ENCODE data around the gene PPFIBP1. TPM values are rescaled to one million over a fixed set of nuclear protein-coding genes. Genes with fewer than 3 reads are reported as not detected.

PPFIBP1 gene
- polyA plus RNA-seq, 1 experiment, result 47.5 TPM

- no peak for TF ChIP-seq CTCF (IDR thresholded peaks at IDR 0.05; ENCODE audit: insufficient read depth, low read depth, low read length)
- no peaks in the 10 kb centered on the region for H3K27me3 ChIP-seq (ENCODE audit: control insufficient read depth, insufficient read depth, low read length)
- CTCF ChIA-PET, result interaction anchor here (0.6 to 2.5 kb wide), 15 partner anchors 8 to 128 kb away, joined by 3 to 14 read pairs (median 4); no protein-coding TSS in a partner anchor
Measured at GRCh38 chr12:27524494-27524835, 459 bp downstream of the PPFIBP1 start.

GRCh38 chr12:27524839-27525753 is 1.1 kb downstream of the PPFIBP1 start:
- Histone ChIP-seq H3K27me3 (ENCODE audit: control insufficient read depth, insufficient read depth, low read length) (no peaks in the 10 kb centered on the region), H3K36me3 (ENCODE audit: control insufficient read depth, insufficient read depth, low read length) (no peaks in the 10 kb centered on the region), H3K4me3 (ENCODE audit: low read depth, low read length) (peak overlapping the region; percentile 88)
- DNase-seq (ENCODE audit: low read depth), result no peak
- ChIA-PET CTCF (interaction anchor here (0.6 to 2.5 kb wide), 13 partner anchors 16 to 127 kb away, joined by 3 to 14 read pairs (median 4); no protein-coding TSS in a partner anchor), POLR2A (interaction anchor here (0.5 to 1.5 kb wide), 3 partner anchors 11 to 219 kb away, joined by 3 to 4 read pairs (median 3); no protein-coding TSS in a partner anchor)
- no peak for TF ChIP-seq CTCF (IDR thresholded peaks at IDR 0.05; ENCODE audit: insufficient read depth, low read depth, low read length)

More at GRCh38 chr12:27524494-27524835, 459 bp downstream of the PPFIBP1 start:
- POLR2A ChIA-PET, result interaction anchor here (1.5 kb wide), 1 partner anchor 11 kb away, joined by 3 read pairs; no protein-coding TSS in a partner anchor
- Histone ChIP-seq H3K36me3 (ENCODE audit: control insufficient read depth, insufficient read depth, low read length) (no peaks in the 10 kb centered on the region), H3K4me3 (ENCODE audit: low read depth, low read length) (peak overlapping the region; percentile 88)
- no peak for DNase-seq (ENCODE audit: low read depth)

GRCh38 chr12:27527512-27527911 is 3.5 kb downstream of the PPFIBP1 start:
- no peak for DNase-seq (ENCODE audit: low read depth)
- no peak overlapping the region for H3K4me3 ChIP-seq (ENCODE audit: low read depth, low read length)
- no peaks in the 10 kb centered on the region for H3K27me3 ChIP-seq (ENCODE audit: control insufficient read depth, insufficient read depth, low read length)
- TF ChIP-seq CTCF (IDR thresholded peaks at IDR 0.05; ENCODE audit: insufficient read depth, low read depth, low read length), result no peak
- ChIA-PET POLR2A (no interaction called here), CTCF (interaction anchor here (2.1 kb wide), 1 partner anchor 125 kb away, joined by 4 read pairs; no protein-coding TSS in a partner anchor)
- no peaks in the 10 kb centered on the region for H3K36me3 ChIP-seq (ENCODE audit: control insufficient read depth, insufficient read depth, low read length)

- H3K36me3 ChIP-seq (ENCODE audit: control insufficient read depth, insufficient read depth, low read length), result no peaks in the 10 kb centered on the region
- H3K27me3 ChIP-seq (ENCODE audit: control insufficient read depth, insufficient read depth, low read length), result no peaks in the 10 kb centered on the region
- DNase-seq (ENCODE audit: low read depth), result no peak
- TF ChIP-seq CTCF (IDR thresholded peaks at IDR 0.05; ENCODE audit: insufficient read depth, low read depth, low read length), result no peak
- ChIA-PET CTCF (interaction anchor here (1.0 kb wide), 1 partner anchor 13 kb away, joined by 3 read pairs; no protein-coding TSS in a partner anchor), POLR2A (no interaction called here)
- H3K4me3 ChIP-seq (ENCODE audit: low read depth, low read length), result no peak overlapping the region
Measured at GRCh38 chr12:27528788-27529187, 4.8 kb downstream of the PPFIBP1 start.
